ENCODE results near the gene PBX1.

DNA sequence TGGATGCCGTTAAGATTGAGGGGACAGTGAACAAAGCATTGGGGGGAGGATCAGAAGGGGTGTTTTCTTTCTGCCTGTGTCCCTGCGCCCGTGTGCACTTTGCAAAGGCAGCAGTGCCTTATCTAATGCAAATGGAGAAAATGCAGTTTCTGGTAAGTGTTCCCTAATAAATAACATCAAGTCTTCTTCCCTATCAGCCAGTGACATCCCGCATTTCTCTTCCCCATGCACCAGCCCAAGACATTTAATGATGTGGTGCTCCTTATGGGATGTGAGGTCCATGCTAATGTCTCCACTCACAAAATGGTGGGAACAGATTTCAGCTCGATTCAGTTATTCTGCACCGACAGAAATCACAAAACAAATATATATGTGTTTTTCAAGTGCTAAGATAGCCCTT, 111.8 kb downstream of the PBX1 start:
- TF ChIP-seq, protein P1, sequence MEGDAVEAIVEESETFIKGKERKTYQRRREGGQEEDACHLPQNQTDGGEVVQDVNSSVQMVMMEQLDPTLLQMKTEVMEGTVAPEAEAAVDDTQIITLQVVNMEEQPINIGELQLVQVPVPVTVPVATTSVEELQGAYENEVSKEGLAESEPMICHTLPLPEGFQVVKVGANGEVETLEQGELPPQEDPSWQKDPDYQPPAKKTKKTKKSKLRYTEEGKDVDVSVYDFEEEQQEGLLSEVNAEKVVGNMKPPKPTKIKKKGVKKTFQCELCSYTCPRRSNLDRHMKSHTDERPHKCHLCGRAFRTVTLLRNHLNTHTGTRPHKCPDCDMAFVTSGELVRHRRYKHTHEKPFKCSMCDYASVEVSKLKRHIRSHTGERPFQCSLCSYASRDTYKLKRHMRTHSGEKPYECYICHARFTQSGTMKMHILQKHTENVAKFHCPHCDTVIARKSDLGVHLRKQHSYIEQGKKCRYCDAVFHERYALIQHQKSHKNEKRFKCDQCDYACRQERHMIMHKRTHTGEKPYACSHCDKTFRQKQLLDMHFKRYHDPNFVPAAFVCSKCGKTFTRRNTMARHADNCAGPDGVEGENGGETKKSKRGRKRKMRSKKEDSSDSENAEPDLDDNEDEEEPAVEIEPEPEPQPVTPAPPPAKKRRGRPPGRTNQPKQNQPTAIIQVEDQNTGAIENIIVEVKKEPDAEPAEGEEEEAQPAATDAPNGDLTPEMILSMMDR (conservative IDR thresholded peaks at IDR 0.05; ENCODE audit: low read depth, low read length) = no peak
- TF ChIP-seq EZH2 (IDR thresholded peaks at IDR 0.05; ENCODE audit: low read length, unreplicated experiment) = no peak
